Hematopoietic multipotent progenitor cell treated with erythropoietin and hydrocortisone succinate and interleukin-3 and kit ligand, for 15 days (in vitro differentiated cells): Measurements from ENCODE around the gene SLC47A2.
A peak's percentile ranks its signal among the peaks of the same experiment; 100 is the strongest.
"Not testable (repeated sequence)": the region's sequence is repeated elsewhere in the genome, so short reads cannot be mapped to it uniquely, and the experiment has no call there.

ENCODE experiments used
- DNase-seq: peaks from one replicate; pipeline ENCODE4 v3.0.0-alpha.2; 2015; ENCODE audit warnings: low spot score

SLC47A2 gene

GRCh38 chr17:19670908-19671307 lies 45.5 kb downstream of the SLC47A2 start:
- no peak for DNase-seq

GRCh38 chr17:19669680-19670079 lies 46.7 kb downstream of the SLC47A2 start:
- DNase-seq, result not testable (repeated sequence)

GRCh38 chr17:19664821-19665181 lies 51.6 kb downstream of the SLC47A2 start:
- no peak for DNase-seq

GRCh38 chr17:19664136-19664820 lies 52.1 kb downstream of the SLC47A2 start:
- DNase-seq, result no peak

GRCh38 chr17:19663097-19663496 lies 53.3 kb downstream of the SLC47A2 start:
- DNase-seq, result no peak

GRCh38 chr17:19661121-19661520 lies 55.3 kb downstream of the SLC47A2 start:
- no peak for DNase-seq

- DNase-seq, result no peak
Observed at GRCh38 chr17:19660219-19660870, 56.0 kb downstream of the SLC47A2 start.

GRCh38 chr17:19659366-19660177 lies 56.8 kb downstream of the SLC47A2 start:
- no peak for DNase-seq

- no peak for DNase-seq
Observed at GRCh38 chr17:19656851-19657581, 59.4 kb downstream of the SLC47A2 start.

GRCh38 chr17:19656336-19656735 lies 60.0 kb downstream of the SLC47A2 start:
- no peak for DNase-seq

- DNase-seq, result no peak
Observed at GRCh38 chr17:19654896-19655295, 61.5 kb downstream of the SLC47A2 start.

- DNase-seq, result no peak
Observed at GRCh38 chr17:19654342-19654886, 62.0 kb downstream of the SLC47A2 start.

GRCh38 chr17:19652595-19652994 lies 63.8 kb downstream of the SLC47A2 start:
- no peak for DNase-seq

GRCh38 chr17:19651451-19652238 lies 64.7 kb downstream of the SLC47A2 start:
- no peak for DNase-seq

GRCh38 chr17:19650826-19651225 lies 65.6 kb downstream of the SLC47A2 start:
- DNase-seq, result no peak

GRCh38 chr17:19649274-19649541 lies 67.2 kb downstream of the SLC47A2 start:
- DNase-seq, result no peak

- DNase-seq, result peak; percentile 90
Observed at GRCh38 chr17:19648475-19649273, 67.7 kb downstream of the SLC47A2 start, which contains the start of gene ALDH3A2. ALDH3A2 (plus strand) TSS chr17:19648751; CDS start chr17:19648972, 221 bp downstream.

GRCh38 chr17:19647697-19648474 lies 68.5 kb downstream of the SLC47A2 start:
- peak; percentile 14 for DNase-seq

GRCh38 chr17:19646788-19647696 lies 69.3 kb downstream of the SLC47A2 start:
- no peak for DNase-seq
